Measurements from ENCODE around the gene CSPG5.

DNA sequence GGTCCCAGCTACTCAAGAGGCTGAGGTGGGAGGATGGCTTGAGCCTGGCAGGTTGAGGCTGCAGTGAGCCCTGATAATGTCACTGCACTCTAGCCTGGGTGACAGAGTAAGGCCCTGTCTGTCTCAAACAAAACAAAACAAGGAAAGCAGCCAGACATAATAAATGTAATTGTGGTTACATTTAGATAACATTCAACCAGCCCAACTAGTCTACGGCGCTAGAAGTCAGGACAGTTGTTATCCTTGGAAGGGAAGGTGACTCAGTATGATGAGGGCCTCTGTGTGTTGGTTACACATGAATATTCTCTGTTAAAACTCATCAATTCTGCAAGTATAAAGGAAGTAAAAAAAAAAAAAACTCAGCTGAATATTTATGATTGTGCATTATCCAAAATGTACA, 27.0 kb upstream of the CSPG5 start:
- TF ChIP-seq, protein P1, sequence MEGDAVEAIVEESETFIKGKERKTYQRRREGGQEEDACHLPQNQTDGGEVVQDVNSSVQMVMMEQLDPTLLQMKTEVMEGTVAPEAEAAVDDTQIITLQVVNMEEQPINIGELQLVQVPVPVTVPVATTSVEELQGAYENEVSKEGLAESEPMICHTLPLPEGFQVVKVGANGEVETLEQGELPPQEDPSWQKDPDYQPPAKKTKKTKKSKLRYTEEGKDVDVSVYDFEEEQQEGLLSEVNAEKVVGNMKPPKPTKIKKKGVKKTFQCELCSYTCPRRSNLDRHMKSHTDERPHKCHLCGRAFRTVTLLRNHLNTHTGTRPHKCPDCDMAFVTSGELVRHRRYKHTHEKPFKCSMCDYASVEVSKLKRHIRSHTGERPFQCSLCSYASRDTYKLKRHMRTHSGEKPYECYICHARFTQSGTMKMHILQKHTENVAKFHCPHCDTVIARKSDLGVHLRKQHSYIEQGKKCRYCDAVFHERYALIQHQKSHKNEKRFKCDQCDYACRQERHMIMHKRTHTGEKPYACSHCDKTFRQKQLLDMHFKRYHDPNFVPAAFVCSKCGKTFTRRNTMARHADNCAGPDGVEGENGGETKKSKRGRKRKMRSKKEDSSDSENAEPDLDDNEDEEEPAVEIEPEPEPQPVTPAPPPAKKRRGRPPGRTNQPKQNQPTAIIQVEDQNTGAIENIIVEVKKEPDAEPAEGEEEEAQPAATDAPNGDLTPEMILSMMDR (IDR thresholded peaks at IDR 0.05): no peak
- TF ChIP-seq POLR2A (IDR thresholded peaks at IDR 0.05): no peak

Measured in prostate gland (tissue), 2 donors.